ENCODE data around the gene SP110.
"Not testable (repeated sequence)": the region's sequence is repeated elsewhere in the genome, so short reads cannot be mapped to it uniquely, and the experiment has no call there.

SP110 gene

DNA sequence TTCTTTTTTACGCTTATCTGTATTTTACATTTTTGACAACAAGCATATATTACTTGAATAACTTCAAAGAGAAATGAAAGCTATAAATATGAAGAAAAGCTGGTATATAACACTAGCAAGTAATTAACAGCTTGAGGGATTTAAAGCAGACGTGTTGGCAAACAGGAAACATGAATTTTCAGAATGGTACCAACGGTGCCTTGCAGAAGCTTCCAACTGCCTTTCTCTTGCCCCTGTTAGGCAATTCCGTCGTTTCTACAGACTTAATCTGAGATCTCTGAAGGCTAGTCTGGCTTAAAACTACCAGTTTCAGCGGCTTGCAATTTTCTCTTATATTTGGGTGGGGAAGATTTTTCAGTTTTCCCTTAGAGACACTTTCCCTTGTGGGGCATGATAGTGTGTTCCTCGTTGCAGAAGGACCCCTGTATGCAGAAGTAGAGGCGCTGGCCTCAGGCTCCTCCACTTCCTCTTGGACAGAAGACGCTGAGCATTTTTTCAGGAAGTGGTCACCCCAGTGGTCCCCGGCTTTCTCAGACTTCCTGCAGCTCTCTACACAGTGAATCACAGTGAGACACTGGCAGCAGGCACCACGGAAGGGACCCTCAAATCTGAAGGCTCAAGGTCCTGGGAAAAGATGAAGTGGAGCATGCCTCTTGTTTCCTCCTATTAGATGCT is 94.9 kb downstream of the SP110 start:
- DNase-seq (ENCODE audit: low read depth), result no peak

GRCh38 chr2:230124235-230124634 is 95.5 kb downstream of the SP110 start:
- DNase-seq (ENCODE audit: low read depth), result no peak

GRCh38 chr2:230120376-230120775 is 99.4 kb downstream of the SP110 start:
- DNase-seq (ENCODE audit: low read depth), result not testable (repeated sequence)

- DNase-seq (ENCODE audit: low read depth), result not testable (repeated sequence)
Measured at GRCh38 chr2:230119827-230120226, 100.0 kb downstream of the SP110 start.
